ENCODE results near the gene SLC38A4. TPM values are rescaled to one million over a fixed set of nuclear protein-coding genes. Genes with fewer than 3 reads are reported as not detected.

SLC38A4 gene
- total RNA-seq, 2 donors from 2014 or later, result not detected

- Mint-ChIP-seq H3K27ac (no peak overlapping the region), H3K36me3 (peaks cover 0 to 22% of the 10 kb centered on the region in 2 donors), H3K9me3 (no peaks in the 10 kb centered on the region)
- DNase-seq (ENCODE audit: low spot score in 2 of 2) (peak in 1 of 2 donors; percentile 13), ATAC-seq (peak in 1 of 2 donors; percentile 34)
Measured at GRCh38 chr12:46831335-46832129, 5.7 kb upstream of the SLC38A4 start.

- peak in 1 of 2 donors; percentile 49 for ATAC-seq
- peak overlapping the region in 1 of 2 donors; percentile 12 for H3K27ac Mint-ChIP-seq
- H3K36me3 Mint-ChIP-seq, result peaks cover 0 to 22% of the 10 kb centered on the region in 2 donors
- no peak for DNase-seq (ENCODE audit: low spot score in 2 of 2)
- H3K9me3 Mint-ChIP-seq, result no peaks in the 10 kb centered on the region
Measured at GRCh38 chr12:46830731-46831334, 5.0 kb upstream of the SLC38A4 start.

GRCh38 chr12:46824709-46825108 is 1.1 kb downstream of the SLC38A4 start:
- no peak for DNase-seq (ENCODE audit: low spot score in 2 of 2)
- Mint-ChIP-seq H3K36me3 (no peaks in the 10 kb centered on the region), H3K9me3 (no peaks in the 10 kb centered on the region), H3K27ac (no peak overlapping the region)
- no peak for ATAC-seq

GRCh38 chr12:46818642-46819041 is 7.2 kb downstream of the SLC38A4 start:
- Mint-ChIP-seq H3K36me3 (no peaks in the 10 kb centered on the region), H3K9me3 (no peaks in the 10 kb centered on the region), H3K27ac (no peak overlapping the region)
- DNase-seq (ENCODE audit: low spot score in 2 of 2) (no peak), ATAC-seq (no peak)

- Mint-ChIP-seq H3K36me3 (no peaks in the 10 kb centered on the region), H3K9me3 (no peaks in the 10 kb centered on the region)
Measured at GRCh38 chr12:46815809-46816208, 10.0 kb downstream of the SLC38A4 start.

GRCh38 chr12:46814143-46814542 is 11.7 kb downstream of the SLC38A4 start:
- Mint-ChIP-seq H3K9me3 (no peaks in the 10 kb centered on the region), H3K27ac (no peak overlapping the region), H3K36me3 (no peaks in the 10 kb centered on the region)
- ATAC-seq (no peak), DNase-seq (ENCODE audit: low spot score in 2 of 2) (no peak)

More at GRCh38 chr12:46815809-46816208, 10.0 kb downstream of the SLC38A4 start:
- DNase-seq (ENCODE audit: low spot score in 2 of 2), result no peak
- no peak overlapping the region for H3K27ac Mint-ChIP-seq
- ATAC-seq, result no peak

GRCh38 chr12:46811185-46811584 is 14.6 kb downstream of the SLC38A4 start:
- Mint-ChIP-seq H3K27ac (no peak overlapping the region), H3K9me3 (no peaks in the 10 kb centered on the region), H3K36me3 (no peaks in the 10 kb centered on the region)
- ATAC-seq, result no peak
- DNase-seq (ENCODE audit: low spot score in 2 of 2), result no peak

- H3K36me3 Mint-ChIP-seq, result no peaks in the 10 kb centered on the region
- DNase-seq (ENCODE audit: low spot score in 2 of 2) (no peak), ATAC-seq (no peak)
- H3K27ac Mint-ChIP-seq, result no peak overlapping the region
- no peaks in the 10 kb centered on the region for H3K9me3 Mint-ChIP-seq
Measured at GRCh38 chr12:46808955-46809697, 16.7 kb downstream of the SLC38A4 start.

GRCh38 chr12:46808317-46808716 is 17.5 kb downstream of the SLC38A4 start:
- DNase-seq (ENCODE audit: low spot score in 2 of 2) (no peak), ATAC-seq (no peak)
- no peak overlapping the region for H3K27ac Mint-ChIP-seq
- no peaks in the 10 kb centered on the region for H3K36me3 Mint-ChIP-seq
- no peaks in the 10 kb centered on the region for H3K9me3 Mint-ChIP-seq

GRCh38 chr12:46804054-46804453 is 21.7 kb downstream of the SLC38A4 start:
- no peak for ATAC-seq
- Mint-ChIP-seq H3K9me3 (no peaks in the 10 kb centered on the region), H3K27ac (no peak overlapping the region), H3K36me3 (no peaks in the 10 kb centered on the region)
- no peak for DNase-seq (ENCODE audit: low spot score in 2 of 2)

- no peak overlapping the region for H3K27ac Mint-ChIP-seq
- ATAC-seq (no peak), DNase-seq (ENCODE audit: low spot score in 2 of 2) (no peak)
- no peaks in the 10 kb centered on the region for H3K9me3 Mint-ChIP-seq
- no peaks in the 10 kb centered on the region for H3K36me3 Mint-ChIP-seq
Measured at GRCh38 chr12:46803517-46803916, 22.3 kb downstream of the SLC38A4 start.

GRCh38 chr12:46801293-46801692 is 24.5 kb downstream of the SLC38A4 start:
- no peak overlapping the region for H3K27ac Mint-ChIP-seq
- H3K9me3 Mint-ChIP-seq, result no peaks in the 10 kb centered on the region
- no peak for ATAC-seq
- H3K36me3 Mint-ChIP-seq, result peaks cover 0 to 2% of the 10 kb centered on the region in 2 donors
- DNase-seq (ENCODE audit: low spot score in 2 of 2), result no peak

- DNase-seq (ENCODE audit: low spot score in 2 of 2), result no peak
- Mint-ChIP-seq H3K9me3 (no peaks in the 10 kb centered on the region), H3K27ac (no peak overlapping the region), H3K36me3 (peaks cover 0 to 7% of the 10 kb centered on the region in 2 donors)
- no peak for ATAC-seq
Measured at GRCh38 chr12:46800160-46800559, 25.6 kb downstream of the SLC38A4 start.

- Mint-ChIP-seq H3K36me3 (peaks cover 0 to 7% of the 10 kb centered on the region in 2 donors), H3K9me3 (no peaks in the 10 kb centered on the region), H3K27ac (no peak overlapping the region)
- DNase-seq (ENCODE audit: low spot score in 2 of 2) (no peak), ATAC-seq (no peak)
Measured at GRCh38 chr12:46798648-46799047, 27.1 kb downstream of the SLC38A4 start.

- H3K9me3 Mint-ChIP-seq, result peaks cover 0 to 3% of the 10 kb centered on the region in 2 donors
- no peak for DNase-seq (ENCODE audit: low spot score in 2 of 2)
- H3K27ac Mint-ChIP-seq, result no peak overlapping the region
- no peak for ATAC-seq
- H3K36me3 Mint-ChIP-seq, result peaks cover 0 to 7% of the 10 kb centered on the region in 2 donors
Measured at GRCh38 chr12:46798056-46798455, 27.7 kb downstream of the SLC38A4 start.

GRCh38 chr12:46795988-46796387 is 29.8 kb downstream of the SLC38A4 start:
- peaks cover 0 to 17% of the 10 kb centered on the region in 2 donors for H3K36me3 Mint-ChIP-seq
- H3K9me3 Mint-ChIP-seq, result peaks cover 0 to 15% of the 10 kb centered on the region in 2 donors
- ATAC-seq (no peak), DNase-seq (ENCODE audit: low spot score in 2 of 2) (no peak)
- H3K27ac Mint-ChIP-seq, result no peak overlapping the region

GRCh38 chr12:46794593-46795190 is 31.1 kb downstream of the SLC38A4 start:
- peaks cover 0 to 15% of the 10 kb centered on the region in 2 donors for H3K9me3 Mint-ChIP-seq
- H3K36me3 Mint-ChIP-seq, result peaks cover 0 to 17% of the 10 kb centered on the region in 2 donors
- H3K27ac Mint-ChIP-seq, result no peak overlapping the region
- ATAC-seq (peak; percentile 64 to 98), DNase-seq (ENCODE audit: low spot score in 2 of 2) (no peak)
